ELR (cell line): Measurements from ENCODE around the gene CD226.
"Not testable (repeated sequence)": the region's sequence is repeated elsewhere in the genome, so short reads cannot be mapped to it uniquely, and the experiment has no call there.

Experiments used
- DNase-seq: peaks from one replicate; pipeline ENCODE4 v3.0.0-alpha.2; 2015; ENCODE audit warnings: low read depth

Gene CD226

GRCh38 chr18:69908838-69909237 lies 38.8 kb downstream of the CD226 start:
- no peak for DNase-seq

GRCh38 chr18:69906765-69907164 lies 40.9 kb downstream of the CD226 start:
- no peak for DNase-seq

DNA sequence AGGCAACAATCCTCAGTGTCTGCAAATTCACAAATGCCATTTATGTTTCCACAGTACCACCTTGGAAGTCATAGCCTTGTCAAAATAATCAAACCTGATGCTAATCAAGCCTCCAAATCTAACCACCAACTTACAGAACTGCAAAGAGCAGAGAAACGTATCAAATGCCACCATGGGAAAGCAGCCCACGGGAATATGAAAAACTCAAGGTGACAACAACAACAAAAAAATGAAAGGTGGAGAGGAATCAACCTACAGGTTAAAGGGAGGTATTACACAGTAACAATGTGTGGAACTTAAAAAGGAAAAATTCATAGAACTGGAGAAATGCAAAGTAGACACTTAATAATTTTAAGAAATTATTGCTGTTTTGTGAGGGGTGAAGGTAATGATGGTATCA lies 46.7 kb downstream of the CD226 start:
- no peak for DNase-seq

- DNase-seq: not testable (repeated sequence)
Measured at GRCh38 chr18:69899154-69899923, 48.3 kb downstream of the CD226 start.

- no peak for DNase-seq
Measured at GRCh38 chr18:69898241-69898861, 49.3 kb downstream of the CD226 start.

DNA sequence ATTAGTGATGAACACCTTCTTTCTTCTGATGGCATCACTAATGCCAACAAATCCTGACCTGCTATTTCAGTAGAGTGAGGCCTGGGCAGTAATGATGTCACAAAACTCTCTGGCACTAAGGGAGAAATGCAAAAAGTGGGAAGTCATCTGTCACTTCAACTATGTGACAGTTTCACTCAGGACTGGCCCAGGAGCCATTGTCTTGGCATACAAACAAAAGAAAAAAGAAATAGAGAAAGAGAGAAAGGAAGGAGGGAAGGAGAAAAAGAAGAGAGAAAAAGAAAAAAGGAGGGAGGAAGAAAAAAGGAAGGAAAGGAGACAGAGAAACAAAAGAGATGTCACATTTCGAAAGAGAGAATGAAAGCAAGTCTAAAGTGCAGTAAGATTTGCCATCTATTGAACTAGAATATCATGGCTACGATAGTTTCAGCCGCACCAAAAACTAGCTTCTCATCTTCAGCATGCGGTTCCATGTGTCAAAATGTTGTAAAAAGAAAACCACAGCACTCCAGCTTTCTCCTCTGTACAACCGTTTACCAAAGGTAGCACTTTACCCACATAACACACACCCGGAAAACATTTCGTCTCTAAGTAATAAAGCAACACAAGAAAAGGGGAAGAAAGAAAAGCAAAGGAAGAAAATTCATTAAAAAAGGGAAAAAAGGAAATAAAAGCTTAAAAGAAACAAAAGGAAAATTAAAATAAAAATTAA lies 50.1 kb downstream of the CD226 start:
- DNase-seq: no peak

DNA sequence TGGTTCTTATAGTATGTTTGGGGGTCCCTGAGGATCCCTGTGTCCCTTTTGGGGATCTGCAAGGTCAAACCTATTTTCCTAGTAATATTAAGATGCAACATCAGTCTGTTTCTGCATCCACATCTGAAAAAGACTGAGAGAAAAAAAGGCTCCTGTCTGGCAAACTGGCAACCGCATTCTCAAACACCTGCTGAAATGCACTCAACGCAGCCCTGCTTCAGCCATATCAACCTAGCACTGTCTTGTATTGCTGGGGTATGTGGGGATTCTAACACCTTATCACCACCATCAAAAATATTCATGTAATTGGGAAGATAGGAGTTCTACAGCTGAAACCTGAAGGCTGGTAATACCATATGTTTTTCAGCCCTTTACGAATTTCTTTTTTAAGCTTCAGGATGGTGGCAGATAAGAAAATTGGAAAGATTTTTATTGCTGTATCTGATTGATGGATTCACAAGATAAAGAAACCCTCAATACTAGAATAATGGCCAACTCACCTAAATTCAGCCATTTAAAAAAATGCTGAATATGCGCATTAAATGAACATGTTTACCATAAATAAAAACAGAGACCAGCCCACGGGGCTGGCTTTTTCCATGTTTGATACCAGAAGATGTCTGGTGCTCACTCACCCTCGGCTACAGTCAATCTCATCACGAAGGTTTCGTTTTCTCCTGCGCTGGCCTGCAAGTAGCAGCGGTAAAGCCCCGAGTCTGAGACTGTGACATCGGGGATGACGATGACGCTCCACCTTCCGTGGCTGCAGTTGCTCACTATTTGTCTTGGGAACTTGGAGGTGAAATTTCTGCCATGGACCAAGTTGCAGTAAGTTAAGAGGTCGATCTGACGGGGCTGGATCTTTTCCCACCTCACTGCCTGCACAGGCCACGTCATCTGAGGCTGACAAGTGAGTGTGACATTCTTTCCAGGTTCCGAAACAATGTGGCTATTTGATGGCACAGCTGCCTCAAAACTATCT lies 52.3 kb downstream of the CD226 start:
- no peak for DNase-seq

DNA sequence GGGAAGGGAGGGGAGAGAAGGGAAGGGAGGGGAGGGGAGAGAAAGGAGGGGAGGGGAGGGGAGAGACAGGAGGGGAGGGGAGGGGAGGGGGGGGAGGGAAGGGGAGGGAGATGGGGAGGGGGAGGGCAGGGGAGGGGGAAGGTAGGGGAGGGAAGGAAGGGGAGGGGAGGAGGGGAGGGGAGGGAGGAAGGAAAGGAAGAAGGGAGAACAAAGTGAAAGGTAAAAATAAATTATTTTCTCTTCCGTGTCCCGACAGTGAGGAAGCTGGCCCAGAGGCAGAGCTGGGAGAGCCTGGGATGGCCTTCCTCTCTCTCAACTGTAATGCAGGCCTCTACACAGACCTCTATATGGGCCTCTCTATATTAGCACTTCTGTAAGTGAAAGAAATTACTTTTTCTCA lies 53.2 kb downstream of the CD226 start:
- DNase-seq: no peak

DNA sequence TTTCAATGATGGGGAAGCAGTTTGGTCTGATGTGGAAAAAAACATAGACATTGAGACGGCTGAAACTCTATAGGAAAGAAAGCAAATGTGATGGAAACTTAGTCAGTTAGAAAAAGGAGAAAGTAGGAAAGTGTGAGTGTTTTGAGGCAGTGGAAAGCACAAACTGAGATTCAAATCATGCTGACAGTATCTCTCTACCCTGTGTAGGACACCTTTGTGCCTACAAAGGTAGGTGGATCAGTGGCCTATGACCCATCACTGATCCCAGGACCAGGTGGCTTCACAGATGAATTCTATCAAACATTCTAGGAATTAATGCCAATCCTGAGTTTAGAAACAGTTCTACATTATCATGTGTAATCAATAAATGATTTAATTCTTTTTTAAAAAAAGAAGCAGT lies 57.1 kb downstream of the CD226 start:
- no peak for DNase-seq

DNA sequence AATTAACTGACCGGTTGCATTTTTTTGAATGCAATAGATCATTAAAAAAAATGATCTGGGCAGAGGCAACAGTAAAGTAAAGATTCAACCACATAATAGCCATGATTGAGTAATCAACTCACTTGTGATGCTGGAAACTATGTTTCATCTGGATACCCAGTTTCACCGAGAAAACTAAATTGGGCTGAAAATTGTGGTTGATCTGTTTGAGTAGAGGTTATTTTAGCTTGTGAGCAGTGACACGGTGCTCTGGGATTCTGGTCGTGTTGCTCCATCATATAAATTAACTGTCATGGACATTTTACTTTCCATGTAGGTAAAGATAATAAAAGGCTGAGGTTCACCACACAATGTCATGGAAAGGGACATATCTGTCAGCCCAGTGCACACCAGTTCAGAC lies 58.7 kb downstream of the CD226 start:
- DNase-seq: no peak

DNA sequence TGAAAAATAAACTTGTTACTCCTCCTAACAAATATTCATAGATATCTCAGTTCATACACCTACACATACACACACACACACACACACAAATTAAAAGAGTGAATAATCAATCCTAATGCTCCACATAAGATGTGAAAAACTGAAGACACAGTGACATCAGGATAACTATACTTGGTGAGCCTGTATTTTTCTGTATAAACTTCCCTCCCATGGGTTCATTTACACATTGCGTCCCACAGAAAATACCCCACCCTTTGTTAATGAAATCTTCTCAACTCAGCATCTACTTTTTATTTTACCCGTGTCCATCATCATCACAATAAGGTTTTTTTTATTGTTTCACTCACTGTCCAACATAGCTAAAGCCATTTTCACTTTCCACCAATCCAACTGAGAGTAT lies 60.4 kb downstream of the CD226 start:
- no peak for DNase-seq

GRCh38 chr18:69885841-69886531 lies 61.7 kb downstream of the CD226 start:
- DNase-seq: no peak

GRCh38 chr18:69885355-69885754 lies 62.3 kb downstream of the CD226 start:
- no peak for DNase-seq

DNA sequence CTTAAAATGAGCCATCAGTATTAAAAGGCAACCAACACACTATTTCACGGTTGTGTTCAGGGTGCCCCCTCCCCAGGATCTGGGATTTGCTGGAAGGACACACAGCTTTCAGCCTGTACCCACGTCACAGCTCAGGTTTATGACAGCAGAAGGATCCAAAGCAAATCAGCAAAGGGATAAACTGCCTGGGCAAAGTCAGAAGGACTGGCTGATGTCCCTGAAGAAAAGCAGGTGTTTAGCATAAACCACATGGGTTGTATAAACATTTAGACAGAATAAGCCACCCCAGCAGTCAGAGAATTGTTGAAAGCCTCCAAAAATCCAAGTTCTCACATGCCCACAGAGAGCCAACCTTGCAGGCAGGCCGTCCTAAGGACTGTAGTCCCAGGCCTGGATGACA lies 63.9 kb downstream of the CD226 start:
- DNase-seq: no peak

- peak; percentile 1 for DNase-seq
Measured at GRCh38 chr18:69882965-69883668, 64.6 kb downstream of the CD226 start.

GRCh38 chr18:69880083-69880482 lies 67.6 kb downstream of the CD226 start:
- no peak for DNase-seq

- not testable (repeated sequence) for DNase-seq
Measured at GRCh38 chr18:69879051-69879450, 68.6 kb downstream of the CD226 start.

GRCh38 chr18:69878213-69878933 lies 69.3 kb downstream of the CD226 start:
- DNase-seq: no peak

GRCh38 chr18:69876490-69876889 lies 71.2 kb downstream of the CD226 start:
- DNase-seq: no peak

- peak; percentile 32 for DNase-seq
Measured at GRCh38 chr18:69874058-69874457, 73.6 kb downstream of the CD226 start.
